Loucy (cell line): ENCODE data around the gene OR6J1.

Experiments
- H2AFZ ChIP-seq: fragments of 200-600 bp; sonication (generic); 2 replicates; pipeline ENCODE4 v1.6.0; 2016; ENCODE audit warnings: antibody characterized with exemption, mild to moderate bottlenecking, low read length, moderate library complexity
- H3F3A ChIP-seq: fragments of 200-600 bp; 2 replicates; pipeline ENCODE4 v1.6.0; 2016; ENCODE audit warnings: antibody characterized with exemption, low read depth, mild to moderate bottlenecking
- H3K27me3 ChIP-seq: fragments of 200-600 bp; sonication (generic); 2 replicates; pipeline ENCODE4 v1.6.1; 2014; ENCODE audit warnings: low read length, mild to moderate bottlenecking; ENCODE audit not compliant: insufficient read depth, poor library complexity, severe bottlenecking
- H3K36me3 ChIP-seq: fragments of 200-600 bp; sonication (generic); 2 replicates; pipeline ENCODE4 v1.6.1; 2016; ENCODE audit warnings: low read length; ENCODE audit not compliant: insufficient read depth
- H3K4me1 ChIP-seq: fragments of 200-600 bp; sonication (generic); 2 replicates; pipeline ENCODE4 v1.5.1; 2014; ENCODE audit warnings: low read length, mild to moderate bottlenecking; ENCODE audit not compliant: insufficient read depth, poor library complexity, severe bottlenecking
- H3K4me2 ChIP-seq: fragments of 200-600 bp; sonication (generic); 2 replicates; pipeline ENCODE4 v1.6.0; 2014; ENCODE audit warnings: antibody characterized with exemption, low read length, low read depth, mild to moderate bottlenecking; ENCODE audit not compliant: poor library complexity, severe bottlenecking
- H3K4me3 ChIP-seq: fragments of 200-600 bp; sonication (generic); 2 replicates; pipeline ENCODE4 v1.5.1; 2014; ENCODE audit warnings: low read length, mild to moderate bottlenecking, mixed read lengths; ENCODE audit not compliant: poor library complexity, severe bottlenecking
- H3K79me2 ChIP-seq: fragments of 200-600 bp; sonication (generic); 2 replicates; pipeline ENCODE4 v1.6.1; 2014; ENCODE audit warnings: low read length; ENCODE audit not compliant: insufficient read depth
- H3K9ac ChIP-seq: fragments of 200-600 bp; sonication (generic); 2 replicates; pipeline ENCODE4 v1.6.0; 2014; ENCODE audit warnings: mild to moderate bottlenecking, low read depth, low read length, moderate library complexity; ENCODE audit not compliant: poor library complexity, severe bottlenecking
- H3K9me2 ChIP-seq: fragments of 200-600 bp; sonication (generic); replicated peaks from 2 replicates; pipeline ENCODE4 v1.6.1; 2016; ENCODE audit warnings: low read depth, low read length, mixed read lengths
- H3K9me3 ChIP-seq: fragments of 200-600 bp; sonication (generic); 2 replicates; pipeline ENCODE4 v1.6.1; 2014; ENCODE audit warnings: mild to moderate bottlenecking, antibody characterized with exemption, low read length, low read depth; ENCODE audit not compliant: insufficient read depth
- H4K20me1 ChIP-seq: fragments of 200-600 bp; sonication (generic); 2 replicates; pipeline ENCODE4 v1.6.0; 2014; ENCODE audit warnings: antibody characterized with exemption, low read length, mild to moderate bottlenecking; ENCODE audit not compliant: insufficient read depth, poor library complexity, severe bottlenecking
- EZH2phosphoT487 ChIP-seq: fragments of 200-600 bp; IDR thresholded peaks from 2 replicates; pipeline ENCODE4 v1.6.1; 2018; ENCODE audit warnings: antibody characterized with exemption, mild to moderate bottlenecking, moderate library complexity, borderline replicate concordance
- TF ChIP-seq, protein P1 (sequence below): fragments of 200-600 bp; sonication (generic); conservative IDR thresholded peaks from 2 replicates; pipeline ENCODE4 v1.5.1; 2014; ENCODE audit warnings: mild to moderate bottlenecking, antibody characterized with exemption, low read length

The OR6J1 gene

DNA sequence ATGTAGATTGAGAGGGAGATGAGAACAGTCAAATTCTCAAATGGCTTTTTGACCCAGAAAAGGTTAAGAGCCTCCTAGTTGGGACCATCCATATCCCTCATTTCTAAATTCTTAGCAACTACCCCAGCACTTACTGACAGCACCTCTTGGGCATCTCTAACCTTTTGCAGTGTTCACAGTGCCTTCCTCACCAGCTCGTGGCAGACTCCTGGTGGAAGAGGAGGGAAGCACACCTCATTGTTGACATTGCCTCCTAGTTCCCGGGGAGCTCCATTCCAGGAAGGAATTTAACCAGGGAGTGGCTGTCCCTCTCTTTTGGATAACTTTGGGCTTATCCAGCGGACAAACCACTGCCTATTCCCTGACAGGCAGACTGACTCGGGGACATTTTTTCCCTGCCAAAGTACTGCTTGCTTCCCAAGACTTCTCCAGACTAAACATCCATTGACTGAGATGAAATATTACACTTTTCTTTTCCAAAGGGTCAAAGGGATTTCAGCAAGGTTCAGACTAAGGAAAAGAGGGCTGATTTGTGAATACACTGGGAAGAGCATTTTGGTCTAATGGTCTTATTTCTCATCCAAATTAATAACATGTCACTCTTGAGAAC lies 9.0 kb upstream of the OR6J1 start:
- no peaks in the 10 kb centered on the region for H3K36me3 ChIP-seq
- H2AFZ ChIP-seq: peak overlapping the region; percentile 87
- no peaks in the 10 kb centered on the region for H3K27me3 ChIP-seq
- H3K9me3 ChIP-seq: no peaks in the 10 kb centered on the region
- no peak overlapping the region for H3K9ac ChIP-seq
- TF ChIP-seq EZH2phosphoT487: no peak
- TF ChIP-seq, protein P1, sequence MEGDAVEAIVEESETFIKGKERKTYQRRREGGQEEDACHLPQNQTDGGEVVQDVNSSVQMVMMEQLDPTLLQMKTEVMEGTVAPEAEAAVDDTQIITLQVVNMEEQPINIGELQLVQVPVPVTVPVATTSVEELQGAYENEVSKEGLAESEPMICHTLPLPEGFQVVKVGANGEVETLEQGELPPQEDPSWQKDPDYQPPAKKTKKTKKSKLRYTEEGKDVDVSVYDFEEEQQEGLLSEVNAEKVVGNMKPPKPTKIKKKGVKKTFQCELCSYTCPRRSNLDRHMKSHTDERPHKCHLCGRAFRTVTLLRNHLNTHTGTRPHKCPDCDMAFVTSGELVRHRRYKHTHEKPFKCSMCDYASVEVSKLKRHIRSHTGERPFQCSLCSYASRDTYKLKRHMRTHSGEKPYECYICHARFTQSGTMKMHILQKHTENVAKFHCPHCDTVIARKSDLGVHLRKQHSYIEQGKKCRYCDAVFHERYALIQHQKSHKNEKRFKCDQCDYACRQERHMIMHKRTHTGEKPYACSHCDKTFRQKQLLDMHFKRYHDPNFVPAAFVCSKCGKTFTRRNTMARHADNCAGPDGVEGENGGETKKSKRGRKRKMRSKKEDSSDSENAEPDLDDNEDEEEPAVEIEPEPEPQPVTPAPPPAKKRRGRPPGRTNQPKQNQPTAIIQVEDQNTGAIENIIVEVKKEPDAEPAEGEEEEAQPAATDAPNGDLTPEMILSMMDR: peak; percentile 84
- no peak overlapping the region for H3K4me3 ChIP-seq
- H3K4me2 ChIP-seq: no peak overlapping the region
- no peaks in the 10 kb centered on the region for H3K9me2 ChIP-seq
- H3F3A ChIP-seq: no peaks in the 10 kb centered on the region
- H3K79me2 ChIP-seq: no peaks in the 10 kb centered on the region
- H3K4me1 ChIP-seq: peaks cover 9% of the 10 kb centered on the region
- H4K20me1 ChIP-seq: no peaks in the 10 kb centered on the region

DNA sequence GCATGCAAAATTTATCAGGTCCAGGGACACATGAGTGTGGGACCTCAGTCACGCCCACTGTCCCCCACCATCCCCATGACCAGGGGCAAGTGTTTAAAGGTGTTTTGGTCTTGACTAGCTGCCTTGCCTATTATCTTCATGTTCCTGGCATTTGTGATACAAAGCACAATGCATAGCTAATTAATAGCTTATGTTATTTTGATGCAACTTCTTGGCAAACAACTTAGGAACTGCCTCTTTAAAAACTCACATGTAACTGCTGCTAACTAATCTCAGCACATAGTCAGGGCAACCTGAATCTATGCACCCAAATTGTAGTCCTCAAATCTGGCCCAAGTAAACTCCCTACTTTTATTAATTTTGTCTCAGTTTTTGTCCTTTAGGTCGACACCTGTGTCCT lies 7.4 kb upstream of the OR6J1 start:
- no peak overlapping the region for H2AFZ ChIP-seq

DNA sequence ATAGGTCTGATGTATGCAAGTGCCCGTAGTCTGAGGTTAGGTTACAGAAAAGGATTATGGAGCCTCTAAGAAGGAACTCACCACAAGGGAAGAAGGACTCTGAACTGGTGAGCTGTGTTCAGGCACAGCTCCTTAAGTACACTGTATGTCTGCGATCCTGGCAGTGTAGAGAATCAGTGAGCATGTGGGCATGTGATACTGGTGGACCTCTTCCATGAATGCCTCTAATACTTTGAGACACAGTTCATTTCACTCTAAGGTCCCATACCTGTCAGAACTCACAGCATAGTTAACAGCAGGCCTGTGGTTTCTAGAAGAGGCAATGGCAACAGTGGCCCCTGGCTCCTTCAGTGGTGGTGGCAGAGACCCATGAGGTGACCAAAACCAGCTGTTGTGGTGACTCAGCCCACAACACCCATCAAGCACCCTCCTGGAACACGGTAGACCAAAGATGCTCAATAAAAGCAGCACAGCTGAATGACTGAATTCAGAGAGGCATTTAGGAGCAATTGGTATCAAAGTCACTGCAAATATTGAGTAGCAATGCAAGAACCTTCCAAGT lies 6.9 kb upstream of the OR6J1 start:
- Histone ChIP-seq H3K27me3 (no peaks in the 10 kb centered on the region), H3K9me2 (no peaks in the 10 kb centered on the region), H3K4me1 (peaks cover 9% of the 10 kb centered on the region), H3K4me3 (no peak overlapping the region), H3F3A (no peaks in the 10 kb centered on the region), H4K20me1 (no peaks in the 10 kb centered on the region), H2AFZ (no peak overlapping the region), H3K36me3 (no peaks in the 10 kb centered on the region), H3K9me3 (no peaks in the 10 kb centered on the region), H3K79me2 (no peaks in the 10 kb centered on the region), H3K9ac (no peak overlapping the region), H3K4me2 (no peak overlapping the region)
- TF ChIP-seq, protein P1: no peak
- TF ChIP-seq EZH2phosphoT487: no peak

More for the DNA sequence above, 7.4 kb upstream of the OR6J1 start:
- Histone ChIP-seq H3K4me1 (peaks cover 9% of the 10 kb centered on the region), H3K9me3 (no peaks in the 10 kb centered on the region), H3K9me2 (no peaks in the 10 kb centered on the region), H4K20me1 (no peaks in the 10 kb centered on the region), H3K27me3 (no peaks in the 10 kb centered on the region), H3K79me2 (no peaks in the 10 kb centered on the region), H3K4me3 (no peak overlapping the region), H3K4me2 (no peak overlapping the region), H3K9ac (no peak overlapping the region), H3F3A (no peaks in the 10 kb centered on the region), H3K36me3 (no peaks in the 10 kb centered on the region)
- no peak for TF ChIP-seq EZH2phosphoT487
- TF ChIP-seq, protein P1: no peak
